Mucosa of descending colon (tissue), 3 donors: Measurements from ENCODE around the gene UBA5. TPM values are rescaled to one million over a fixed set of nuclear protein-coding genes. Genes with fewer than 3 reads are reported as not detected.

Source experiments
- ATAC-seq: fragments of 200-7000 bp; cut with Tn5 transposase; one replicate; pipeline ENCODE4 v1.9.1; 2020; ENCODE audit warnings: mild to moderate bottlenecking, moderate library complexity
- DNase-seq, 3 donors: peaks; one replicate each; pipeline ENCODE4 v3.0.0-alpha.2; 2020
- H3K36me3 ChIP-seq: fragments of 200-600 bp; one replicate; pipeline ENCODE4 v1.8.0; 2021; ENCODE audit warnings: low read depth, mild to moderate bottlenecking
- H3K4me1 ChIP-seq: fragments of 200-600 bp; one replicate; pipeline ENCODE4 v1.8.0; 2021; ENCODE audit warnings: low read depth, mild to moderate bottlenecking
- H3K4me3 ChIP-seq: fragments of 200-600 bp; one replicate; pipeline ENCODE4 v1.8.0; 2021; ENCODE audit warnings: mild to moderate bottlenecking
- H3K9me3 ChIP-seq: fragments of 200-600 bp; one replicate; pipeline ENCODE4 v1.8.0; 2021; ENCODE audit warnings: mild to moderate bottlenecking
- CTCF ChIP-seq: fragments of 200-600 bp; IDR thresholded peaks from one replicate; pipeline ENCODE4 v1.8.0; 2022; ENCODE audit warnings: antibody characterized with exemption, mild to moderate bottlenecking
- intact Hi-C, 2 donors: fragments of 100-400 bp; cut with DNase I in 1 of 2; cut with micrococcal nuclease in 1 of 2; formaldehyde crosslinking; loops; one replicate each; pipeline versions ENCODE4 v1.11.0 to v1.11.1; 2022; cut with DNase I, micrococcal nuclease
- total RNA-seq, 3 donors: library from RNA; stranded (reverse); fragmentation: NEBNext Ultra II Directional in 2 of 3; extraction: Animal tissue kit (Norgen Biotek cat#: 25700) in 2 of 3; gene quantifications; one replicate each; pipeline versions ENCODE4 v1.2.1 to v1.2.4, GENCODE V29; 2021 to 2023
- donor health status: DM: no; HTN: no; CAD: no; lungs with moderate emphysema.
- donor health status: DM: no; HTN: no; CAD: no.
- donor health status: DM: no; HTN: yes; CAD: no.

Gene UBA5
- total RNA-seq, 3 donors from 2014 or later = 29.4 to 30.3 (median 30.0) TPM

- ATAC-seq = no peak
- peaks cover 6% of the 10 kb centered on the region for H3K36me3 ChIP-seq
- no peak for DNase-seq
- H3K4me1 ChIP-seq = no peaks in the 10 kb centered on the region
- intact Hi-C loops = no loop called here
- no peak overlapping the region for H3K4me3 ChIP-seq
- TF ChIP-seq CTCF = no peak
- no peaks in the 10 kb centered on the region for H3K9me3 ChIP-seq
Observed at GRCh38 chr3:132679911-132680310, 19.8 kb downstream of the UBA5 start.

- no peak for ATAC-seq
- H3K4me3 ChIP-seq = no peak overlapping the region
- no peaks in the 10 kb centered on the region for H3K9me3 ChIP-seq
- H3K36me3 ChIP-seq = peaks cover 13% of the 10 kb centered on the region
- no peak for DNase-seq
- H3K4me1 ChIP-seq = no peaks in the 10 kb centered on the region
- TF ChIP-seq CTCF = no peak
- intact Hi-C loops = no loop called here
Observed at GRCh38 chr3:132681421-132681820, 21.3 kb downstream of the UBA5 start.

- Histone ChIP-seq H3K4me3 (no peak overlapping the region), H3K36me3 (peaks cover 13% of the 10 kb centered on the region), H3K9me3 (no peaks in the 10 kb centered on the region), H3K4me1 (no peaks in the 10 kb centered on the region)
- no peak for ATAC-seq
- no peak for DNase-seq
- intact Hi-C loops = no loop called here
- no peak for TF ChIP-seq CTCF
Observed at GRCh38 chr3:132682201-132682600, 22.1 kb downstream of the UBA5 start.

GRCh38 chr3:132690040-132690439, 29.9 kb downstream of the UBA5 start:
- Histone ChIP-seq H3K4me1 (no peaks in the 10 kb centered on the region), H3K9me3 (no peaks in the 10 kb centered on the region), H3K36me3 (peaks cover 19% of the 10 kb centered on the region), H3K4me3 (no peak overlapping the region)
- DNase-seq (no peak), ATAC-seq (no peak)
- no peak for TF ChIP-seq CTCF
- intact Hi-C loops = no loop called here

GRCh38 chr3:132694991-132695390, 34.9 kb downstream of the UBA5 start:
- ATAC-seq (peak; percentile 88), DNase-seq (no peak)
- Histone ChIP-seq H3K4me3 (no peak overlapping the region), H3K9me3 (no peaks in the 10 kb centered on the region), H3K4me1 (peaks cover 7% of the 10 kb centered on the region), H3K36me3 (peaks cover 13% of the 10 kb centered on the region)
- no peak for TF ChIP-seq CTCF
- intact Hi-C loops = no loop called here

- Histone ChIP-seq H3K9me3 (no peaks in the 10 kb centered on the region), H3K4me1 (peaks cover 7% of the 10 kb centered on the region), H3K36me3 (peaks cover 13% of the 10 kb centered on the region), H3K4me3 (no peak overlapping the region)
- intact Hi-C loops = no loop called here
- DNase-seq (no peak), ATAC-seq (no peak)
- no peak for TF ChIP-seq CTCF
Observed at GRCh38 chr3:132695422-132695821, 35.3 kb downstream of the UBA5 start.
